Fibroblast of the aortic adventitia (primary cell): Measurements from ENCODE around the gene NXPH2. TPM values are rescaled to one million over a fixed set of nuclear protein-coding genes. Genes with fewer than 3 reads are reported as not detected.
"Not testable (repeated sequence)": the region's sequence is repeated elsewhere in the genome, so short reads cannot be mapped to it uniquely, and the experiment has no call there.

Experiments
- DNase-seq: peaks from one replicate; pipeline ENCODE4 v3.0.0-alpha.2; 2010; ENCODE audit warnings: low read depth
- H3K4me3 ChIP-seq: 2 replicates; pipeline ENCODE4 v1.5.1; 2011; ENCODE audit warnings: low read depth, mild to moderate bottlenecking, control low read depth, low read length, moderate library complexity
- total RNA-seq: library from RNA; depleted of rRNA; stranded (reverse); fragments of >200 nt; gene quantifications from 2 replicates; pipeline ENCODE4 v1.2.3, GENCODE V29; 2012; ENCODE audit warnings: low replicate concordance
- TF ChIP-seq, protein P1 (sequence below): IDR thresholded peaks from 2 replicates; pipeline ENCODE4 v1.5.1; 2011; ENCODE audit warnings: mild to moderate bottlenecking, low read length, control low read depth, inconsistent platforms; ENCODE audit not compliant: insufficient read depth

NXPH2 gene
- total RNA-seq, 1 donor = not detected

- no peak for DNase-seq
- no peak overlapping the region for H3K4me3 ChIP-seq
- TF ChIP-seq, protein P1, sequence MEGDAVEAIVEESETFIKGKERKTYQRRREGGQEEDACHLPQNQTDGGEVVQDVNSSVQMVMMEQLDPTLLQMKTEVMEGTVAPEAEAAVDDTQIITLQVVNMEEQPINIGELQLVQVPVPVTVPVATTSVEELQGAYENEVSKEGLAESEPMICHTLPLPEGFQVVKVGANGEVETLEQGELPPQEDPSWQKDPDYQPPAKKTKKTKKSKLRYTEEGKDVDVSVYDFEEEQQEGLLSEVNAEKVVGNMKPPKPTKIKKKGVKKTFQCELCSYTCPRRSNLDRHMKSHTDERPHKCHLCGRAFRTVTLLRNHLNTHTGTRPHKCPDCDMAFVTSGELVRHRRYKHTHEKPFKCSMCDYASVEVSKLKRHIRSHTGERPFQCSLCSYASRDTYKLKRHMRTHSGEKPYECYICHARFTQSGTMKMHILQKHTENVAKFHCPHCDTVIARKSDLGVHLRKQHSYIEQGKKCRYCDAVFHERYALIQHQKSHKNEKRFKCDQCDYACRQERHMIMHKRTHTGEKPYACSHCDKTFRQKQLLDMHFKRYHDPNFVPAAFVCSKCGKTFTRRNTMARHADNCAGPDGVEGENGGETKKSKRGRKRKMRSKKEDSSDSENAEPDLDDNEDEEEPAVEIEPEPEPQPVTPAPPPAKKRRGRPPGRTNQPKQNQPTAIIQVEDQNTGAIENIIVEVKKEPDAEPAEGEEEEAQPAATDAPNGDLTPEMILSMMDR = no peak
These were observed 37.6 kb downstream of the NXPH2 start for GRCh38 chr2:138742441-138743057.

- H3K4me3 ChIP-seq = no peak overlapping the region
- TF ChIP-seq, protein P1 = no peak
- DNase-seq = no peak
These were observed 38.3 kb downstream of the NXPH2 start for GRCh38 chr2:138741851-138742250.

GRCh38 chr2:138737009-138737554, 43.1 kb downstream of the NXPH2 start:
- not testable (repeated sequence) for DNase-seq, H3K4me3 ChIP-seq

- H3K4me3 ChIP-seq = no peak overlapping the region
- TF ChIP-seq, protein P1 = no peak
- DNase-seq = no peak
These were observed 47.5 kb downstream of the NXPH2 start for GRCh38 chr2:138732651-138733050.

- DNase-seq = no peak
- TF ChIP-seq, protein P1 = no peak
- no peak overlapping the region for H3K4me3 ChIP-seq
These were observed 49.6 kb downstream of the NXPH2 start for GRCh38 chr2:138730497-138731030.

- TF ChIP-seq, protein P1 = no peak
- no peak for DNase-seq
- no peak overlapping the region for H3K4me3 ChIP-seq
These were observed 52.2 kb downstream of the NXPH2 start for GRCh38 chr2:138727956-138728355.

DNA sequence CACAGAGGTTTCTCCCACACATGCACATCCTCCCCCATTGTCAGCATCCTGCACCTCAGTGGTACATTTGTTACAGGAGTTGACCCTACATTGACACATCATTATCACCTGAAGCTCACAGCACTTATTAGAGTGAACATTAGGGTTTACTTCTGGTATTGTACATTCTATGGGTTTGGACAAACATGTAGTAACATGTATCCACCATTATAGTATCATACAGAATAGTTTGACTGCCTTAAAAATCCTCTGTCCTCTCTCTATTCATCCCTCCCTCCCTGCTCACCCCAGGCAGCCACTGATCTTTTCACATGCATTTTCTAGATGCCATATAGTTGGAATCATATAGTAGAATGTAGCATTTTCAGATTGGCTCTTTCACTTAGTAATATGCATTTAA, 53.5 kb downstream of the NXPH2 start:
- TF ChIP-seq, protein P1 = no peak
- no peak overlapping the region for H3K4me3 ChIP-seq
- no peak for DNase-seq
